A549 (cell line): Measurements from ENCODE around the gene PPRC1. TPM values are rescaled to one million over a fixed set of nuclear protein-coding genes. Genes with fewer than 3 reads are reported as not detected.

Experiments
- ATAC-seq, 2 experiments: fragments of 200-7000 bp in 1 of 2; fragments of >200 bp in 1 of 2; cut with Nextera tagmentation in 1 of 2; cut with Tn5 transposase in 1 of 2; 3 replicates each; pipeline versions ENCODE4 v1.8.0 to v1.9.1; 2018 to 2020; ENCODE audit warnings: mild to moderate bottlenecking in 1 of 2, moderate library complexity in 1 of 2
- CTCF ChIA-PET: fragments of 300-600 bp; sonication (Branson Sonifier 250); formaldehyde crosslinking; extraction: SDS; loops from one replicate; lab custom pipeline; 2021; ENCODE audit warnings: antibody characterized with exemption, inconsistent platforms; lab: Yijun Ruan, JAX
- POLR2A ChIA-PET: fragments of 350-600 bp; formaldehyde crosslinking; extraction: SDS; loops from one replicate; lab custom pipeline; 2021; ENCODE audit warnings: antibody characterized with exemption, inconsistent platforms; lab: Yijun Ruan, JAX
- DNase-seq, 2 experiments: peaks; one replicate each; pipeline versions ENCODE4 v3.0.0 to v3.0.0-alpha.2; 2011 to 2016; ENCODE audit warnings: low read depth in 1 of 2, low spot score in 1 of 2
- FAIRE-seq: peaks from 2 replicates; lab custom pipeline; 2011; peaks lifted over from hg19 to GRCh38; lab: Jason Lieb, UNC
- H3K27ac ChIP-seq, 2 experiments: fragments of >200 bp; sonication (Bioruptor Twin); formaldehyde crosslinking; 3 replicates each; pipeline ENCODE4 v1.5.1; 2016 to 2017
- H3K4me1 ChIP-seq: fragments of >200 bp; sonication (Bioruptor Twin); formaldehyde crosslinking; 3 replicates; pipeline ENCODE4 v1.6.1; 2016
- H3K4me2 ChIP-seq: fragments of >200 bp; sonication (Bioruptor Twin); formaldehyde crosslinking; 3 replicates; pipeline ENCODE4 v1.6.1; 2016
- H3K4me3 ChIP-seq: fragments of >200 bp; sonication (Bioruptor Twin); formaldehyde crosslinking; 3 replicates; pipeline ENCODE4 v1.5.1; 2016
- H3K9me3 ChIP-seq: fragments of >200 bp; sonication (Bioruptor Twin); formaldehyde crosslinking; 3 replicates; pipeline ENCODE4 v1.6.1; 2016
- CBX2 ChIP-seq: fragments of 200-600 bp; sonication (generic); IDR thresholded peaks from 2 replicates; pipeline ENCODE4 v1.6.1; 2016; ENCODE audit warnings: low read depth, mild to moderate bottlenecking, borderline replicate concordance
- CEBPB ChIP-seq, 2 experiments: fragments of >200 bp in 1 of 2; sonication (Bioruptor Twin) in 1 of 2; formaldehyde crosslinking in 1 of 2; IDR thresholded peaks; 2 replicates each; pipeline ENCODE4 v1.6.1; 2012 to 2016
- CHD2 ChIP-seq: fragments of 150-350 bp; IDR thresholded peaks from 2 replicates; pipeline ENCODE4 v1.6.1; 2014; ENCODE audit warnings: low read length; ENCODE audit not compliant: partially characterized antibody
- CHD4 ChIP-seq: fragments of 200-600 bp; sonication (generic); IDR thresholded peaks from 2 replicates; pipeline ENCODE4 v1.6.1; 2016; ENCODE audit warnings: antibody characterized with exemption, mild to moderate bottlenecking, borderline replicate concordance
- EHF ChIP-seq: fragments of 250-450 bp; sonication (Bioruptor Pico); IDR thresholded peaks from 2 replicates; pipeline ENCODE4 v1.5.0; 2020; ENCODE audit warnings: mild to moderate bottlenecking
- EHMT2 ChIP-seq: fragments of 200-600 bp; sonication (generic); IDR thresholded peaks from 2 replicates; pipeline ENCODE4 v1.6.1; 2016; ENCODE audit warnings: antibody characterized with exemption, low read depth, mild to moderate bottlenecking, moderate library complexity
- FOSL2 ChIP-seq, 2 experiments: fragments of 450-650 bp in 1 of 2; fragments of >200 bp in 1 of 2; sonication (Bioruptor Twin) in 1 of 2; formaldehyde crosslinking; IDR thresholded peaks; 2 replicates each; pipeline versions ENCODE4 v1.5.0 to v1.6.1; 2016 to 2020; ENCODE audit warnings: mild to moderate bottlenecking in 1 of 2, moderate library complexity in 1 of 2
- FOXS1 ChIP-seq: fragments of 250-450 bp; sonication (Bioruptor Pico); IDR thresholded peaks from 2 replicates; pipeline ENCODE4 v1.5.0; 2020; ENCODE audit warnings: mild to moderate bottlenecking, moderate library complexity
- HOXB13 ChIP-seq: fragments of 250-450 bp; sonication (Bioruptor Pico); IDR thresholded peaks from 2 replicates; pipeline ENCODE4 v1.5.0; 2020; ENCODE audit warnings: low read depth, mild to moderate bottlenecking, moderate library complexity
- HOXB5 ChIP-seq: fragments of 250-450 bp; sonication (Bioruptor Pico); IDR thresholded peaks from 2 replicates; pipeline ENCODE4 v1.5.0; 2020; ENCODE audit warnings: mild to moderate bottlenecking, moderate library complexity
- JUN ChIP-seq, 2 experiments: fragments of >200 bp; sonication (Bioruptor Twin); formaldehyde crosslinking; IDR thresholded peaks; 2 replicates in 1 of 2; 3 replicates in 1 of 2; pipeline ENCODE4 v1.6.1; 2016 to 2017
- JUNB ChIP-seq: fragments of >200 bp; sonication (Bioruptor Twin); formaldehyde crosslinking; IDR thresholded peaks from 2 replicates; pipeline ENCODE4 v1.6.1; 2016
- KDM5A ChIP-seq: fragments of 200-600 bp; sonication (generic); IDR thresholded peaks from 2 replicates; pipeline ENCODE4 v1.6.1; 2016; ENCODE audit warnings: antibody characterized with exemption, mild to moderate bottlenecking
- MYC ChIP-seq: IDR thresholded peaks from 2 replicates; pipeline ENCODE4 v1.6.1; 2012; ENCODE audit warnings: mild to moderate bottlenecking, inconsistent platforms, low read length, improper control_type of control experiment, borderline replicate concordance
- NPAS2 ChIP-seq: fragments of 250-450 bp; sonication (Bioruptor Pico); IDR thresholded peaks from 2 replicates; pipeline ENCODE4 v1.8.0; 2022; ENCODE audit warnings: mild to moderate bottlenecking, moderate library complexity, borderline replicate concordance
- PHF8 ChIP-seq: fragments of 200-600 bp; sonication (generic); IDR thresholded peaks from 2 replicates; pipeline ENCODE4 v1.6.1; 2016; ENCODE audit warnings: low read depth, mild to moderate bottlenecking, antibody characterized with exemption, moderate library complexity, borderline replicate concordance
- POLR2A ChIP-seq: IDR thresholded peaks from 2 replicates; pipeline ENCODE4 v1.6.1; 2012; ENCODE audit warnings: mild to moderate bottlenecking, low read length
- POLR2AphosphoS2 ChIP-seq: conservative IDR thresholded peaks from 2 replicates; pipeline ENCODE4 v1.6.1; 2012; ENCODE audit warnings: low read length, improper control_type of control experiment, inconsistent platforms
- RAD21 ChIP-seq, 2 experiments: fragments of >200 bp in 1 of 2; sonication (Bioruptor Twin) in 1 of 2; formaldehyde crosslinking in 1 of 2; IDR thresholded peaks in 1 of 2; conservative IDR thresholded peaks in 1 of 2; 2 replicates in 1 of 2; 3 replicates in 1 of 2; pipeline ENCODE4 v1.6.1; 2012 to 2018; ENCODE audit warnings: inconsistent platforms in 1 of 2
- RCOR1 ChIP-seq: fragments of 150-350 bp; IDR thresholded peaks from 2 replicates; pipeline ENCODE4 v1.6.1; 2014; ENCODE audit warnings: antibody characterized with exemption, low read length, low read depth
- RNF2 ChIP-seq: fragments of 200-600 bp; sonication (generic); IDR thresholded peaks from 2 replicates; pipeline ENCODE4 v1.6.1; 2016; ENCODE audit warnings: low read depth, mild to moderate bottlenecking, antibody characterized with exemption, moderate library complexity, borderline replicate concordance
- SREBF2 ChIP-seq: fragments of 450-650 bp; IDR thresholded peaks from 2 replicates; pipeline ENCODE4 v1.6.1; 2014; ENCODE audit warnings: mild to moderate bottlenecking, moderate library complexity
- TFCP2L1 ChIP-seq: fragments of 250-450 bp; sonication (Bioruptor Pico); IDR thresholded peaks from 2 replicates; pipeline ENCODE4 v1.5.0; 2021; ENCODE audit warnings: mild to moderate bottlenecking
- TP53 ChIP-seq: fragments of 250-450 bp; sonication (Bioruptor Pico); IDR thresholded peaks from 2 replicates; pipeline ENCODE4 v1.5.0; 2021; ENCODE audit warnings: mild to moderate bottlenecking, moderate library complexity
- ZFP36 ChIP-seq: fragments of 450-650 bp; IDR thresholded peaks from 2 replicates; pipeline ENCODE4 v1.6.1; 2014; ENCODE audit warnings: borderline replicate concordance; ENCODE audit not compliant: partially characterized antibody
- ZSCAN20 ChIP-seq: fragments of 250-450 bp; sonication (Bioruptor Pico); IDR thresholded peaks from 2 replicates; pipeline ENCODE4 v1.8.0; 2022; ENCODE audit warnings: mild to moderate bottlenecking, moderate library complexity
- WGBS: methylation state at CpG from one replicate; pipeline ENCODE4 v1.1.6; 2017; ENCODE audit errors: missing lambda C conversion rate; 5-methylcytosine and 5-hydroxymethylcytosine counted together
- polyA plus RNA-seq, 4 experiments: library from polyadenylated mRNA; depleted of rRNA in 3 of 4; stranded (reverse); fragments of >200 nt; fragmentation: RNase III in 1 of 4; extraction: RNeasy Plus Mini Kit Qiagen cat#74134 plus additional on column Dnase treatment in 1 of 4; gene quantifications; 2 replicates in 3 of 4; 3 replicates in 1 of 4; pipeline ENCODE4 v1.2.3, GENCODE V29; 2011 to 2017
- TF ChIP-seq, protein P1 (sequence below): fragments of 150-350 bp; IDR thresholded peaks from 2 replicates; pipeline ENCODE4 v1.6.1; 2014; ENCODE audit warnings: low read depth, mild to moderate bottlenecking, low read length
- TF ChIP-seq, protein P2 (sequence below): fragments of 450-650 bp; IDR thresholded peaks from 2 replicates; pipeline ENCODE4 v1.6.1; 2014; ENCODE audit warnings: antibody characterized with exemption
- TF ChIP-seq, protein P3 (sequence below): fragments of >200 bp; sonication (Bioruptor Twin); formaldehyde crosslinking; IDR thresholded peaks from 2 replicates; pipeline ENCODE4 v1.6.1; 2016
- TF ChIP-seq, protein P4 (sequence below): fragments of >200 bp; sonication (Bioruptor Twin); formaldehyde crosslinking; IDR thresholded peaks from 3 replicates; pipeline ENCODE4 v1.6.1; 2016
- TF ChIP-seq, protein P5 (sequence below): fragments of 250-450 bp; sonication (Bioruptor Pico); IDR thresholded peaks from 2 replicates; pipeline ENCODE4 v1.5.0; 2021; ENCODE audit warnings: mild to moderate bottlenecking, moderate library complexity, borderline replicate concordance
- TF ChIP-seq, protein P6 (sequence below): IDR thresholded peaks from 2 replicates; pipeline ENCODE4 v1.6.1; 2012

PPRC1 gene
- polyA plus RNA-seq, 2 of the 4 experiments (the other 2 are of a cell fraction) = 27.0 to 44.1 TPM

DNA sequence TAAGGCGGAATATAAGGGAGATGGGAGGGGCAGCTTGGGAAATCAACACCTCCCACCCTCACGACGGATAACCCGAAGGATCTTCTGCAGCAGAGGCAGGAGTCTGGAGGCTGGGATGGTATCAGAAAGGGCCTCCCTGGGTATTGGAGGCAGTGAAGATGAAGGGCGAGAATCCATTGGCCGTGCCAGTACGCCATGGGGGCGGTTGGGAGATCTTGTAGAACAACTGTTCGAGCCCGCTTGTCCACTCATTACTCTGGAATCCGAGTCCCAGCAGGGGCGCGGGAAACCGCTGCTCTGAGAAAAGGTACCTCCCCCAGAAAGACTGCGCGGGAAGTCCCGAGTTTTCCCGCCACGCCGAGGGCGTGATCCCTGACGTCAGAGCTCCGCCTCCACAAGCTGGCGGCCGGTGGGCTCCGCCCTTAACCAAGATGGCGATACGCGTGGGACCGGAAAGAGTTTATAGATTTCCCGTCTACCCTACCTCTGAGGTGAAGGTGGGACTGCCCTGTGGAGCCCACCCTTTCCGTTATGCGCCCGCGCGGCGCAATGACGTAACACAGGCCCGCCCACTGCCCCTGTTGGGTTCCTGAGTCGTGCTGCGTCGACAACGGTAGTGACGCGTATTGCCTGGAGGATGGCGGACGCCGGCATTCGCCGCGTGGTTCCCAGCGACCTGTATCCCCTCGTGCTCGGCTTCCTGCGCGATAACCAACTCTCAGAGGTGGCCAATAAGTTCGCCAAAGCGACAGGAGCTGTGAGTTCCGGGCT, 19.1 kb downstream of the PPRC1 start, which contains the start of gene NOLC1 (continued):
- no peak for TF ChIP-seq ZFP36
- 0 out of 2 replicates have a peak, but pooled peaks have one; percentile 73 for TF ChIP-seq HOXB13
- TF ChIP-seq POLR2AphosphoS2 = peak; percentile 97
- TF ChIP-seq, protein P1, sequence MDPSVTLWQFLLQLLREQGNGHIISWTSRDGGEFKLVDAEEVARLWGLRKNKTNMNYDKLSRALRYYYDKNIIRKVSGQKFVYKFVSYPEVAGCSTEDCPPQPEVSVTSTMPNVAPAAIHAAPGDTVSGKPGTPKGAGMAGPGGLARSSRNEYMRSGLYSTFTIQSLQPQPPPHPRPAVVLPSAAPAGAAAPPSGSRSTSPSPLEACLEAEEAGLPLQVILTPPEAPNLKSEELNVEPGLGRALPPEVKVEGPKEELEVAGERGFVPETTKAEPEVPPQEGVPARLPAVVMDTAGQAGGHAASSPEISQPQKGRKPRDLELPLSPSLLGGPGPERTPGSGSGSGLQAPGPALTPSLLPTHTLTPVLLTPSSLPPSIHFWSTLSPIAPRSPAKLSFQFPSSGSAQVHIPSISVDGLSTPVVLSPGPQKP = no peak
- no peak for TF ChIP-seq NPAS2 (CRISPR knock-in tag)
- TF ChIP-seq FOXS1 = peak; percentile 33; the same call in 1 of the 2 replicates
- TF ChIP-seq JUN (IDR thresholded peaks at IDR 0.05) = peak; percentile 54 to 97; a peak in 4 of 5 replicates
- TF ChIP-seq, protein P2, sequence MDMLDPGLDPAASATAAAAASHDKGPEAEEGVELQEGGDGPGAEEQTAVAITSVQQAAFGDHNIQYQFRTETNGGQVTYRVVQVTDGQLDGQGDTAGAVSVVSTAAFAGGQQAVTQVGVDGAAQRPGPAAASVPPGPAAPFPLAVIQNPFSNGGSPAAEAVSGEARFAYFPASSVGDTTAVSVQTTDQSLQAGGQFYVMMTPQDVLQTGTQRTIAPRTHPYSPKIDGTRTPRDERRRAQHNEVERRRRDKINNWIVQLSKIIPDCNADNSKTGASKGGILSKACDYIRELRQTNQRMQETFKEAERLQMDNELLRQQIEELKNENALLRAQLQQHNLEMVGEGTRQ = peak; percentile 15; the same call in 1 of the 2 replicates
- TF ChIP-seq RNF2 = no peak
- TF ChIP-seq EHF (CRISPR knock-in tag) = 0 out of 2 replicates have a peak, but pooled peaks have one; percentile 54
- TF ChIP-seq, protein P3, sequence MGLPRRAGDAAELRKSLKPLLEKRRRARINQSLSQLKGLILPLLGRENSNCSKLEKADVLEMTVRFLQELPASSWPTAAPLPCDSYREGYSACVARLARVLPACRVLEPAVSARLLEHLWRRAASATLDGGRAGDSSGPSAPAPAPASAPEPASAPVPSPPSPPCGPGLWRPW = no peak
- no peak; the same call in none of the 2 replicates for TF ChIP-seq TP53 (CRISPR knock-in tag)
- TF ChIP-seq FOSL2 (IDR thresholded peaks at IDR 0.05) = no peak
- TF ChIP-seq FOSL2 (CRISPR knock-in tag; IDR thresholded peaks at IDR 0.05) = peak; percentile 89
- TF ChIP-seq CBX2 = no peak
- peak; percentile 56; the same call in 1 of the 2 replicates for TF ChIP-seq HOXB5
- TF ChIP-seq POLR2A = peak; percentile 94
- TF ChIP-seq CHD4 = no peak
- TF ChIP-seq ZSCAN20 (CRISPR knock-in tag) = no peak
- TF ChIP-seq, protein P4, sequence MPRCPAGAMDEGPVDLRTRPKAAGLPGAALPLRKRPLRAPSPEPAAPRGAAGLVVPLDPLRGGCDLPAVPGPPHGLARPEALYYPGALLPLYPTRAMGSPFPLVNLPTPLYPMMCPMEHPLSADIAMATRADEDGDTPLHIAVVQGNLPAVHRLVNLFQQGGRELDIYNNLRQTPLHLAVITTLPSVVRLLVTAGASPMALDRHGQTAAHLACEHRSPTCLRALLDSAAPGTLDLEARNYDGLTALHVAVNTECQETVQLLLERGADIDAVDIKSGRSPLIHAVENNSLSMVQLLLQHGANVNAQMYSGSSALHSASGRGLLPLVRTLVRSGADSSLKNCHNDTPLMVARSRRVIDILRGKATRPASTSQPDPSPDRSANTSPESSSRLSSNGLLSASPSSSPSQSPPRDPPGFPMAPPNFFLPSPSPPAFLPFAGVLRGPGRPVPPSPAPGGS = peak; percentile 86
- peak; percentile 66 for TF ChIP-seq CHD2
- TF ChIP-seq RAD21 (conservative IDR thresholded peaks at IDR 0.05 in 1 of 2, IDR thresholded peaks at IDR 0.05 in 1 of 2) = no peak
- no peak; the same call in 1 of the 2 replicates for TF ChIP-seq MYC
- TF ChIP-seq CEBPB (IDR thresholded peaks at IDR 0.05) = peak in 1 of 2 experiments; percentile 58; a peak in 1 of 4 replicates
- TF ChIP-seq, all 56 proteins: peak for 25

DNA sequence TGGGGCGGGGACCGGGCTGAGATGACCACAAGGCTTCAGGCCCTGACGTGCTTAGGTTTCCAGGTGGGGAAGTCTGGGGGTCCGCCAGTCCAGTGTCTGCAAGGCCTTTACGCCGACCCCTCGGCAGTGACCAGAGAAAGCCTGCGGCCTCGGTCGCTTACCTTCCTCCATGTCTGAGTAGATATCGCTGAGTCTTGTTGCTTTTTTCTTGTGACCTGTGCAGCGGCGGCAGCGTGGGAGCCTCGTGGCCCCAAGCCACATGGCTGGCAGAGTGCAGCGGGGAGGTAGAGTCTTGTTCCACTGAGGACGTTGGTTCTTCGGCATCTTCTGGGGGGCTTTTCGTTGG, 19.7 kb downstream of the PPRC1 start:
- no peak for FAIRE-seq
- DNase-seq = no peak
- 4% methylated on average over 18 of the region's 19 CpGs for WGBS
- CTCF ChIA-PET = interaction anchor here (0.5 to 6.8 kb wide), 9 partner anchors 9 to 270 kb away, joined by 3 to 40 read pairs (median 6); partner anchors contain the start of gene PPRC1
- ATAC-seq = peak; percentile 28 to 35; a peak in 5 of 6 replicates
- peak overlapping the region; percentile 94 for H3K4me2 ChIP-seq
- H3K27ac ChIP-seq = peak overlapping the region; percentile 86 to 91
- H3K9me3 ChIP-seq = no peaks in the 10 kb centered on the region
- H3K4me3 ChIP-seq = peak overlapping the region; percentile 75
- peaks cover 28% of the 10 kb centered on the region for H3K4me1 ChIP-seq
- POLR2A ChIA-PET = interaction anchor here (1.0 to 1.9 kb wide), 9 partner anchors 8 to 334 kb away, joined by 3 to 7 read pairs (median 5); partner anchors contain the start of genes FBXL15 and OGA
- TF ChIP-seq PHF8 = peak; percentile 53
- TF ChIP-seq, protein P5, sequence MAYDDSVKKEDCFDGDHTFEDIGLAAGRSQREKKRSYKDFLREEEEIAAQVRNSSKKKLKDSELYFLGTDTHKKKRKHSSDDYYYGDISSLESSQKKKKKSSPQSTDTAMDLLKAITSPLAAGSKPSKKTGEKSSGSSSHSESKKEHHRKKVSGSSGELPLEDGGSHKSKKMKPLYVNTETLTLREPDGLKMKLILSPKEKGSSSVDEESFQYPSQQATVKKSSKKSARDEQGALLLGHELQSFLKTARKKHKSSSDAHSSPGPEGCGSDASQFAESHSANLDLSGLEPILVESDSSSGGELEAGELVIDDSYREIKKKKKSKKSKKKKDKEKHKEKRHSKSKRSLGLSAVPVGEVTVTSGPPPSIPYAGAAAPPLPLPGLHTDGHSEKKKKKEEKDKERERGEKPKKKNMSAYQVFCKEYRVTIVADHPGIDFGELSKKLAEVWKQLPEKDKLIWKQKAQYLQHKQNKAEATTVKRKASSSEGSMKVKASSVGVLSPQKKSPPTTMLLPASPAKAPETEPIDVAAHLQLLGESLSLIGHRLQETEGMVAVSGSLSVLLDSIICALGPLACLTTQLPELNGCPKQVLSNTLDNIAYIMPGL (CRISPR knock-in tag) = 0 out of 2 replicates have a peak, but pooled peaks have one; percentile 42
- no peak for TF ChIP-seq TFCP2L1
- TF ChIP-seq, protein P6, sequence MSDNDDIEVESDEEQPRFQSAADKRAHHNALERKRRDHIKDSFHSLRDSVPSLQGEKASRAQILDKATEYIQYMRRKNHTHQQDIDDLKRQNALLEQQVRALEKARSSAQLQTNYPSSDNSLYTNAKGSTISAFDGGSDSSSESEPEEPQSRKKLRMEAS = peak; percentile 91
- TF ChIP-seq SREBF2 = no peak
- peak; percentile 3; the same call in 1 of the 2 replicates for TF ChIP-seq KDM5A
- TF ChIP-seq ZFP36 = no peak
- TF ChIP-seq RCOR1 = no peak
- TF ChIP-seq JUNB = no peak
- TF ChIP-seq TP53 (CRISPR knock-in tag) = peak; percentile 54
- TF ChIP-seq JUN (IDR thresholded peaks at IDR 0.05) = peak in 1 of 2 experiments; percentile 46; a peak in 2 of 5 replicates
- TF ChIP-seq EHMT2 = no peak
